HPDE6-E6E7 (cell line): ENCODE data around the gene ENO1.
"Not testable (repeated sequence)": the region's sequence is repeated elsewhere in the genome, so short reads cannot be mapped to it uniquely, and the experiment has no call there.

ENCODE experiments used
- DNase-seq: peaks from one replicate; pipeline ENCODE4 v3.0.0; 2011; ENCODE audit warnings: missing footprints; ENCODE audit errors: extremely low spot score

Gene ENO1

DNA sequence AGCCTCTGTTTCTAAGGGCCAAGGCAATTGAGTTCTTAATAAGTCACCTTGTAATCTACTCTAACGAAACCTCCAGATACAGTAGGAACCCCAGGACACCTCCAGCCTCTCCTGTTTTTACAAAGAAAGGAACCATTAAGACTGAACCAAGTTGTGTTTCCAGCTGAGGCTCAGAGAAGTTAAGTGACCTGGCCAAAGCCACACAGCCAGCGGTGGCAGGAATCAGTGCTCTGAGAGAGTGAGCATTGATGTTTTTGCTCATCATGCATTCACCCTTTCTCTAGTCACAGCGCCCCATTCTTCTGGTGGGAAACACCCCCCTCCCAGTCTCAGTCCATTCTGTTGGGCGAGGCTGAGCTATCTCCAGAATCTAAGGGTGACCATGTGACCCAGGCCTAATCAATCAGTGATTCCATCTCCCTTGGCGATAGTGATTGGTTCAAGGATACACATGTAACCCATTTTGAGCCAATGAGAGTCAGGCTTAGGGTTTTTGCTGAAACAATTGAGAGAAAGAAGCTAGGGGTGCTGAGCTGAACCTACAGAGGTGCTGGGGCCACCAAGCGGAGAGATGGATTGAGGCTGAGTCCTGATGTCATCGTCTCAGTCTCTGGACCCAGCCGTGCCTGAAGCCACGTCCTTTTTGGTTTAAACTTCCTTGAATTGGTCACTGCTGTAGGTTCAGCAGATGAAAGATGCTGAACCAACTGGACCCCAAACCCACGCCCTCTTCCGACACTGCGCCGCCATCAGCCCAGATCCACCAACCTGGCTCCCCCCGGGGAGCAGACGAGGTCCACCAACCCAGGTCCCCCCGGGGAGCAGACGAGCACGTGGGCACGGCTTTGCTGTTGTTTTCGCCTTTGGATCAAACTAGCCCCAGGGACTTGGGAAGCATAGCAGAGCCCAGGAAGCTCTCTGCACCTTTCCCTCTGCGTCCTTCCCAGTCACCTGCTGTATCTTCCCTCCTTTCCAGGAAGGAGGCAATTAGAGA is 33.1 kb downstream of the ENO1 start:
- no peak for DNase-seq

DNA sequence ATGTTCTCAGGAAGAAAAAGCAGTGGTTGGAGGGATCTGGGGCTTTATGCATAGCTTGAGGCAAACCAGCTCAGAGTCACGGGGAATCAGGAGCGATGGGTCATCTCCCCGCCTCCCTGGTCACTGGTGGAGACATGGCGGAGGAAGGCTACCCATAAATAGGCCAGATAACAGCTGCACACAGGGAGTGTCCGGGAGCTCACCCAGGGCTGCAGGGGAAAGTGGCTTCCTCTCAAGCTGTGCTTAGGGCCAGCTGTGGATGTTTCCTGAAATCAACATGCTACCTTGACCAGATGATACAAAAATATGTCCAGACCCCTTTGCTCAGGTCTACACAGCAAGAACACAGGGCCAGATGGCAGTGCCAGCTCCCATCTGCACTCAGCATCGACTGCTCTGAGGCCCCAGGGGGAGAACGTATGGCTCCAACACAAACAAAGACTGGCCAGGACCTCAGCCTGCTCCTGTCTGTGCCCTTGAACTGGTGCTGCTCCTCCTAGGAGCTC is 33.9 kb downstream of the ENO1 start:
- DNase-seq = no peak

DNA sequence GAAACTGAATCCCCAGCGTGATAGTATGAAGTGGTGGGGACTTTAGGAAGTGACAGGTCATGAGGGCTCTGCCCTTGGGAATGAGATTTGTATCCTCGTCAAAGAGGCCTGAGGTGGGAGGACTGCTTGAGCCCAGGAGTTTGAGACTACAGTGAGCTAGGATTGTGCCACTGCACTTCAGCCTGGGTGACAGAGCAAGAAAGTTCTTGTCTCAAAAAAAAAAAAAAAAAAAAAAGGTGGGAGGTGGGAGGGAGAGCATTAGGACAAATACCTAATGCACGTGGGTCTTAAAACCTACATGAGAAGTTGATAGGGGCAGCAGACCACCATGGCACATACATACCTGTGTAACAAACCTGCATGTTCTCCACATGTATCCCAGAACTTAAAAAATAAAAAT is 37.1 kb downstream of the ENO1 start:
- no peak for DNase-seq

GRCh38 chr1:8839990-8840389 is 38.5 kb downstream of the ENO1 start:
- DNase-seq = no peak

GRCh38 chr1:8835941-8836643 is 42.4 kb downstream of the ENO1 start:
- DNase-seq = no peak

GRCh38 chr1:8831340-8831739 is 47.1 kb downstream of the ENO1 start:
- DNase-seq = no peak

- DNase-seq = not testable (repeated sequence)
Observed at GRCh38 chr1:8830732-8831131, 47.8 kb downstream of the ENO1 start.

DNA sequence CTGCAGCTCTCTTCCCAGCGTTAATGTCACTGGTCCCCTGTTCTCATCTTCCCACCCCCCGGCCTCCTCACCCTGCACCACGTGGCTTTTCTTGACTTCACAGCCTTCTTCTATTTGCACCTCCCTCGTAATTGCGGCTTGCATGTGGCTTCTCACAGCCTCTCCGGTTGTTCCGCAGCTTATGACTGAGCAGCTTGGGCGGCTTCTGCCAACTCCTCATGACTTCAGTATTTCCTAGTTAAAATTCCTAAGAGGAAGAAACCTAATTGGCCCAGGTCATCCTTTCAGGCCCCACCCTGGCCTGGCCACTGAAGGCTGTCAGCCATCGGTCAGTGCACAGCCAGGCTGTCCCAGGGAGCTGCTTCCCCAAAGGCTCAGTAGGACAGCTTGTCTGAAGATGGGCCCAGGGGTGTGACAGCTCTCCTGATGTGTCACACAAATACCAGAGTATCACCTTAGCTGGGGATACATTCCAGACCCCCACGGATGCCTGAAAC is 52.5 kb downstream of the ENO1 start:
- DNase-seq = no peak

- DNase-seq = no peak
Observed at GRCh38 chr1:8823295-8823664, 55.2 kb downstream of the ENO1 start.

DNA sequence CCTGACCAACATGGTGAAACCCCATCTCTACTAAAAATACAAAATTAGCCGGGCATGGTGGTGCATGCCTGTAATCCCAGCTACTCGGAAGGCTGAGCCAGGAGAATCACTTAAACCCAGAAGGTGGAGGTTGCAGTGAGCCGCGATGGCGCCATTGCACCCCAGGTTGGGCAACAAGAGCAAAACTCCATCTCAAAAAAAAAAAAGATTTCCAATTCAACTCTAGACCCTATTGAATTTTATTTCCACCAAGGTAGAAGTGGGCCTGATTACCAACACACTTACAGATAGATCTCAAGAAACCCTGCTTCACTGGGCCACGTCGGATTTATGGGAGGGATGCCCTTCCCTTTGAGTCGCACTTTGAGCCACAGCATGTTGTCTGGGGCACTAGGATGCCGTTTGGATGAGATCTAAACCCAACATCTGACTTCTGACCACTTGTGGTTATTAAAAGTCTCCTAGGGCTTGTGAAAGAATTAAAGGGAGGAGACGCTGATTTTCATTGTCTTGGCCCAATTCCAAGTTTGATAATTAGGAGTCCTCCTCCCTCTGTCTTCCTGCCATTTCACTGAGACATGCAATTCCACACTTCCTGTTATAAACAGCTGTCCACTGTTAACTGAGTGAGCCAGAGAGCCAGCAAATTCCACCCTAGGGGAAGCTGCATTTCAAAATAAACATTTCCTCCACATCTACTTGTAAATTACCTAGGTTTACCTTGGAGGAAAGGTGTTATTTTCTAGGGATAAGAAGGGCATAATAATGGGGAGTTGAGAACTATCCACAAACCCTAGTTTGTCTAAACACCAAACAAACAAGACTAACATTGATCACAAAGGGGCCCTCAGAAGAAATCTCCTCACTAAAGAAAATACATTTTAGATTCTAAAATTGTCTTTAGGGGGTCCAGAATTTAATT is 55.9 kb downstream of the ENO1 start:
- no peak for DNase-seq

GRCh38 chr1:8821084-8821483 is 57.4 kb downstream of the ENO1 start:
- no peak for DNase-seq

- DNase-seq = not testable (repeated sequence)
Observed at GRCh38 chr1:8818789-8819188, 59.7 kb downstream of the ENO1 start.

- peak; percentile 71 for DNase-seq
Observed at GRCh38 chr1:8818325-8818775, 60.1 kb downstream of the ENO1 start.

GRCh38 chr1:8817412-8818324 is 60.8 kb downstream of the ENO1 start, which contains the start of gene RERE:
Gene RERE (minus strand): TSS chr1:8817640.
- peak; percentile 98 for DNase-seq

DNA sequence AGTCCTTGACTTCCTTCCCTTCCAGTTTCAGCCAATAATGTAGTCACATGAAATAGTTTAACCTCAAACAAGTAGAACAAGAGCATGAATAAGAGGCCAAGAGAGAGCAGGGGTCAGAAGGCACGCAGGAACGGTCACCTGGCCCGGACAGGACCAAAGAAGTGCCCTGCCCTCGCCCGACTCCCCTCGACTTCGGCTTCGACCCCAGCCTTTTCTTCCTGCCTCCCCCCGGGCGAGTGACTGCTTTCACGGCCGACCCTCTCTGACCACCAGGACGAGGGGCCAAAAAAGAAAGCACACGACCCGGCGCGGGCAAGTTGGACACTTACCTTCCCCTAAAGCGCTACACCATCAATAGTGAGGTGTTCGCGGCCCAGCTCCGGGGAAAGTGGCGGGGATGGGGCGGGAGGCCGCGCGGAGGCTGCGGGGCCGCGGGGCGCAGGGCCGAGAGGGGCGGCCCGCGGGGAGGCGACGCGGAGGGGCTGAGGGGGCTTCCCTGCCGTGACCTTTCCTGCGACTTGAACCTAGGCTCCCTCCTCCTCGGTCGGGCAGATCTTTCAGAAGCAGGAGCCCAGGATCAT is 61.6 kb downstream of the ENO1 start:
- DNase-seq = no peak

DNA sequence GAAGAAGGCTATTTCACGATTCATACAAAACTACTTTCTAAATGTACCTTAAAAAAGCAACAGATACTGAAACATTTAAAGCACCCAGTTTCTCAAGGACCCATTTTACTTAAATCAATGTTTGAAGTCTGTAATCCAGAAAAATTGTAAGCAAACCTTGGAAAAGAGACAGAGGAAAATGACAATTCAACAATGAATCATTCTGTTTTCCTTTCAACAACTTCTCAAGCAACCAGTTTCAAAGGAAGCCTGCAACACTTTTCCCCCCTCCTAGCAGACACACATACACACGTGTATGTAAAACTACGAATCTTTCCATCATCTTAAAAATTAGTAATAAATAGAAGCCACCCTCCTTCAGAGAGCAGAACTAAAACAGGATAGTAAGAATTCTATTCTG is 62.2 kb downstream of the ENO1 start:
- no peak for DNase-seq

DNA sequence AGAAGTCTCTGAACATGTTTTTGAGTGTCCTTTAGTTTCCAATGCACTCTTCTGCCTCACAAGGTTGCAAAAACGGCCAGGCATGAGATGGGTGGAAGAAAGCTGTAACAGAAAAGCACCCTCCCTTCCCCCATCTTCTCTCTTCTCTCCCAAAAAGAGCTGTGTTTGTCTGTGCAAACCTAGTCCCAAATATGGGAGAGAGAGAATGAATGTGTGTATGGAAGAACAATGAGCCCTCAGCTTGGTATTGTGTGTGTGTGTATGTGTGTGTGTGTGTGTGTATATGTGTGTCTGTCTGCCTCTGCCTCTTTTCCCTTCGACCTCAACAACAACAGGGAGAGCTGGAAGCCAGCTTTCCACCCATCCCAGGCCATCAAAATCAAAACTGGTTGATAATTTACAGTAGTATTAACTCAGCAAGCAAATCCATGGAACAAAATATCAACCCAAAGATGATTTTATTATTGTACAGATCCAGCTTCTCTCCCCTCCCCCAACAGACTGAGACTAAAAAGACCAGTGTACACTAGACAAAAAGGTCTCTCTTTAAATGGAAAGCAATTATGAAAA is 62.8 kb downstream of the ENO1 start:
- no peak for DNase-seq

- no peak for DNase-seq
Observed at GRCh38 chr1:8814865-8815264, 63.6 kb downstream of the ENO1 start.

DNA sequence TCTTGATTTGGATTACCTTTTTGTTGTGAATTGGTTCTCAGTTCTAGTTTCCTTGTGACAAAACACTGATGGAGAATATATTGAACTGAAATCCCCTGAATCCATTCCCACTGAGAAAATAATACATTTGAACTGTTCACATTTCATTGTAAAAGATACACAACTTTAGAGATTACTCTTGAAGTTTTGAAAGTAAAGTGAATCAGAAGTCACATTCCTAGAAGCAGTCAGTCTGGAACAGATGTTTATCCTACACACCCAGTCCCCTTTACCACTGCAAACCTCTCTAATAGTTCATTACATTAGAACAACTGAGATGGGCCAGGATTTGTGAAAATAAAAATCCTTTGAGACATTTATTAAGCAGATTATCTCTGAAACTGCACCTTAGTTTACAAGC is 64.5 kb downstream of the ENO1 start:
- DNase-seq = no peak
